Measurements from ENCODE around the gene ADCY5. TPM values are rescaled to one million over a fixed set of nuclear protein-coding genes. Genes with fewer than 3 reads are reported as not detected.
"Not testable (repeated sequence)": the region's sequence is repeated elsewhere in the genome, so short reads cannot be mapped to it uniquely, and the experiment has no call there.

ADCY5 gene
- polyA plus RNA-seq (2012; ENCODE audit: missing spikeins) = 0.02 TPM

GRCh38 chr3:123448536-123449101, at the start of gene ADCY5:
Gene ADCY5 (minus strand): TSS chr3:123449090. CDS start chr3:123448545, 545 bp downstream.
- TF ChIP-seq POLR2A (IDR thresholded peaks at IDR 0.05; ENCODE audit: low read depth, low read length) (no peak), POLR2AphosphoS5 (IDR thresholded peaks at IDR 0.05; ENCODE audit: low read depth, low read length) (no peak), TAF1 (IDR thresholded peaks at IDR 0.05; ENCODE audit: borderline replicate concordance, low read depth, low read length) (no peak)
- DNase-seq (ENCODE audit: insufficient read length) = no peak
- FAIRE-seq = no peak

- FAIRE-seq (no peak), DNase-seq (ENCODE audit: insufficient read length) (no peak)
- TF ChIP-seq POLR2A (IDR thresholded peaks at IDR 0.05; ENCODE audit: low read depth, low read length) (no peak), POLR2AphosphoS5 (IDR thresholded peaks at IDR 0.05; ENCODE audit: low read depth, low read length) (no peak), TAF1 (IDR thresholded peaks at IDR 0.05; ENCODE audit: borderline replicate concordance, low read depth, low read length) (no peak)
Measured at GRCh38 chr3:123493912-123494311, 45.0 kb upstream of the ADCY5 start.

GRCh38 chr3:123491966-123492587, 43.2 kb upstream of the ADCY5 start:
- FAIRE-seq (no peak), DNase-seq (ENCODE audit: insufficient read length) (no peak)
- TF ChIP-seq POLR2AphosphoS5 (IDR thresholded peaks at IDR 0.05; ENCODE audit: low read depth, low read length) = no peak
- TF ChIP-seq TAF1 (IDR thresholded peaks at IDR 0.05; ENCODE audit: borderline replicate concordance, low read depth, low read length) = no peak
- no peak for TF ChIP-seq POLR2A (IDR thresholded peaks at IDR 0.05; ENCODE audit: low read depth, low read length)

DNA sequence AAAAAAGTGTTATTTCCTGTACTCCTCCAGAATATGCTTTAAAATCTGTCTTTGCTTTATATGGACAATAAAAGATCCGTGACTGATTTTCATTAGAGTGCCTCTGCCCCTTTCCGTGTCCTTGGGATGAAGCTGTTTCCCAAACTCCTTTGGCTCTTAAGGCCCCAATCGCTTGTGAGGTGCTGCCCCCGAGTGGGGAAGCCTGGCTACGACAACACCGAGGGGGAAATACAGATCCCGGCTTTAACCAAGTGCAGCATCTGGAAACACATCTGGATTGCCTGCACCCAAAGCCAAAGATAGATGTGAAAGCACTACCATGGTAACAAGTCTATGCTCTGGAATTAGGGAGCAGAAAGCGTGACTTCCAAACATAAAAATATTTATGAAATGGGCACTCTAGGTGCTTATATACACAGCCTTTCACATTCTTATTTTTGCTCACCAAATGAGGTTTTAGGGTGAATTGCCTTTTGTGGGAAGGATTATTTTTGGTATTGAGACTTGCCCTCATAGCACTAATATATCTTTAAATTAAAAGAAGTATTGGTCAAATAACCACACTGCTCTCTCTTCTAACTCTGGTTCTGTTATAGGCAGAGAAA, 40.6 kb upstream of the ADCY5 start:
- DNase-seq (ENCODE audit: insufficient read length) = peak; percentile 36
- TF ChIP-seq POLR2A (IDR thresholded peaks at IDR 0.05; ENCODE audit: low read depth, low read length) = no peak
- TF ChIP-seq POLR2AphosphoS5 (IDR thresholded peaks at IDR 0.05; ENCODE audit: low read depth, low read length) = no peak
- no peak for TF ChIP-seq TAF1 (IDR thresholded peaks at IDR 0.05; ENCODE audit: borderline replicate concordance, low read depth, low read length)
- FAIRE-seq = no peak

- TF ChIP-seq POLR2AphosphoS5 (IDR thresholded peaks at IDR 0.05; ENCODE audit: low read depth, low read length) = no peak
- TF ChIP-seq TAF1 (IDR thresholded peaks at IDR 0.05; ENCODE audit: borderline replicate concordance, low read depth, low read length) = no peak
- no peak for TF ChIP-seq POLR2A (IDR thresholded peaks at IDR 0.05; ENCODE audit: low read depth, low read length)
- DNase-seq (ENCODE audit: insufficient read length) (no peak), FAIRE-seq (no peak)
Measured at GRCh38 chr3:123488645-123489347, 39.9 kb upstream of the ADCY5 start.

DNA sequence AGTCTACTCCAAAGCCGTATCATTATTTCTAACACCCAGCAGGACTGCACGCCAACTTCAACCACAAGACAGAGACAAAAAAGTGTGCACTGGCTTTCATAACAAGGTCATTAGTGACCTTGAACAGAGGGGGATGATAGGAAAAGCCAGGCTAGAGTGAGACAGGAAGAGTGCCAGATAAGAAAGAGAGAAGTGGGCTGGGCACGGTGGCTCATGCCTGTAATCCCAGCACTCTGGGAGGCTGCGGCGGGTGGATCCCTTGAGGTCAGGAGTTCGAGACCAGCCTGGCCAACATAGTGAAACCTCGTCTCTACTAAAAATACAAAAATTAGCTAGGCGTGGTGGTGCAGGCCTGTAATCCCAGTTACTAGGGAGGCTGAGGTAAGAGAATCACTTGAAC, 38.2 kb upstream of the ADCY5 start:
- not testable (repeated sequence) for FAIRE-seq; DNase-seq (ENCODE audit: insufficient read length)

- DNase-seq (ENCODE audit: insufficient read length) (no peak), FAIRE-seq (no peak)
- no peak for TF ChIP-seq POLR2A (IDR thresholded peaks at IDR 0.05; ENCODE audit: low read depth, low read length)
Measured at GRCh38 chr3:123486460-123486859, 37.6 kb upstream of the ADCY5 start.

DNA sequence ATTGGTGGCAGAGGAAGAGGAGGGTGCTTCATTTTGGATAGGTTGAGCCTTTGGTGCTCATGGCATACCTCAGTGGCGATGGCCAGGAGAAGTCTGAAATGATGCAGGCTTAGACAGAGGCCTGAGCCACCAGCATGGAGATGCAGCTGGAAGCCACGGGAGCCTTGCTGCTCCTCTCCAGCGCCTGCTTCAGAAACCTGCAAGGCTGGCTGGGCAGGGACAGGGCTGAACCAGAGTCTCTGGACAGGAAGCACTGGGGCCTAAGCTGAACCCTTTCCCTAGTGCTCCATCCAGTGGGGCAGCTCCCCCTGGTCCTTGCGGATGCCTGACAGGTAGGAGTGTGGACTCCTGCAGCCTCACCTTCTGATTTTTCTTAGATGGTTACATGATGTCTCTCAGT, 36.7 kb upstream of the ADCY5 start:
- DNase-seq (ENCODE audit: insufficient read length) = no peak
- FAIRE-seq = no peak
- TF ChIP-seq TAF1 (IDR thresholded peaks at IDR 0.05; ENCODE audit: borderline replicate concordance, low read depth, low read length) = no peak
- no peak for TF ChIP-seq POLR2A (IDR thresholded peaks at IDR 0.05; ENCODE audit: low read depth, low read length)
- TF ChIP-seq POLR2AphosphoS5 (IDR thresholded peaks at IDR 0.05; ENCODE audit: low read depth, low read length) = no peak

GRCh38 chr3:123483146-123483545, 34.3 kb upstream of the ADCY5 start:
- TF ChIP-seq POLR2A (IDR thresholded peaks at IDR 0.05; ENCODE audit: low read depth, low read length) (no peak), TAF1 (IDR thresholded peaks at IDR 0.05; ENCODE audit: borderline replicate concordance, low read depth, low read length) (no peak)
- FAIRE-seq = no peak
- DNase-seq (ENCODE audit: insufficient read length) = no peak

GRCh38 chr3:123481722-123482457, 33.0 kb upstream of the ADCY5 start:
- no peak for DNase-seq (ENCODE audit: insufficient read length)
- no peak for FAIRE-seq
- TF ChIP-seq TAF1 (IDR thresholded peaks at IDR 0.05; ENCODE audit: borderline replicate concordance, low read depth, low read length) (no peak), POLR2AphosphoS5 (IDR thresholded peaks at IDR 0.05; ENCODE audit: low read depth, low read length) (no peak), POLR2A (IDR thresholded peaks at IDR 0.05; ENCODE audit: low read depth, low read length) (no peak)

DNA sequence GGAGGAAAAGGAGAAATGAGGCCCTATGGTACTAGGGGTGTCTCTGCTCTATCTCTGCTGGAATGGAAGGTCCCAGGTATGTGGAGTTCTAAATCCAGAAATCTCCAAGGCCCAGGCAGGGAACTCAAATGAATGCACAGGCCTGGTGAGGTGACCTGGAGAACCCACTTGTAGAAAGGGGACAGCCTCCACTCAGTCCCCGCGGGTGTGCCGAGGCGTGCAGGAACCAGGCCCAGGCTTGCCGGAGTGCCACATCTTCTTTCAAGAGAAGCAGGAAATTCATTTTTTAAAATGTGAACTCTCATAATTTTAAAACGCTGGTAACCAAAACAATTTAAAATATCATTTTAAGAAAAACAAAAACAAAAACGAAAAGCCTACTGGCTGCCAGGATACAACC, 32.2 kb upstream of the ADCY5 start:
- FAIRE-seq (no peak), DNase-seq (ENCODE audit: insufficient read length) (no peak)
- TF ChIP-seq POLR2AphosphoS5 (IDR thresholded peaks at IDR 0.05; ENCODE audit: low read depth, low read length) (no peak), TAF1 (IDR thresholded peaks at IDR 0.05; ENCODE audit: borderline replicate concordance, low read depth, low read length) (no peak), POLR2A (IDR thresholded peaks at IDR 0.05; ENCODE audit: low read depth, low read length) (no peak)

All from GM12892 (cell line).